RCC 7860 (cell line): ENCODE results near the gene VWCE.
"Not testable (repeated sequence)": the region's sequence is repeated elsewhere in the genome, so short reads cannot be mapped to it uniquely, and the experiment has no call there.

Experiments
- DNase-seq: peaks from one replicate; pipeline ENCODE4 v3.0.0-alpha.2; 2015; ENCODE audit warnings: low spot score
- FAIRE-seq: peaks from 2 replicates; lab custom pipeline; 2012; peaks lifted over from hg19 to GRCh38; lab: Jason Lieb, UNC

VWCE gene

DNA sequence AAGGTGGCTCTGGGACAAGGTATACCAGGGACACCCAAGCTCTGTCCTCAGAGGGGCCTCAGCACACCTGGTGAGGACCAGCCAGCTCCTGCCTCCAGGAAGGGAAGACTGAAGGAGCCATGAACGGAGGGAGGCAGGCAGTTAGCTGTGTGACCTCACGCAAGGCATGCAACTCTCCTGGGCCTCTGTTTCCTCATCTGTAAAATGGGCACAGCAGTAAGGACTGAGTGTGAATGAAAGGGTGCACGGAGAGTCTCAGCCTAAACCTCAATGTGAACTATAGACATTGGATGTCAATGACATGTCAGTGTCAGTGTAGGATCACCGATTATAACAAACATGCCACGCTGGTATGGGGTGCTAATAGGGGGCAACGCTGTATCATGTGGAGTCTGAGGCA is 35.8 kb downstream of the VWCE start:
- no peak for FAIRE-seq
- DNase-seq = no peak

DNA sequence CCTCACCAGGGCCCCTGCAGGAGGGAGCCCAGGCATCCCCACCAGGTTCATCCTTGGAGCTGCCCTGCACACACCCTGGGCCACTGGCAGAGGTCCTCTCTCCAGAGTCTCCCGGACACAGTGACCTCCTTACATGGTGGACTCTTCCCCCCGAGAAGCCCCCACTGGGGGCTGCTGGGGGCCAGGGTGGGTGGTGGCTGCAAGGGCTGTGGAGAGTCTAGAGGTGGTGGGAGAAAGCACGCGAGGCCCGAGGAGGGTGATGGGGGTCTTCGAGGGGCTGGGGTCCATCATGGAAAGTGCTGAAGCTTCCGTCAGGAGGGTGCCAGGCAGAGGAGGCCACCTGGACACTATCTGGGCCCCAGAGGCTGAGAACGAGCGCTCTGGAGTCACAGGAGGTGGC is 36.6 kb downstream of the VWCE start:
- FAIRE-seq (no peak), DNase-seq (no peak)

DNA sequence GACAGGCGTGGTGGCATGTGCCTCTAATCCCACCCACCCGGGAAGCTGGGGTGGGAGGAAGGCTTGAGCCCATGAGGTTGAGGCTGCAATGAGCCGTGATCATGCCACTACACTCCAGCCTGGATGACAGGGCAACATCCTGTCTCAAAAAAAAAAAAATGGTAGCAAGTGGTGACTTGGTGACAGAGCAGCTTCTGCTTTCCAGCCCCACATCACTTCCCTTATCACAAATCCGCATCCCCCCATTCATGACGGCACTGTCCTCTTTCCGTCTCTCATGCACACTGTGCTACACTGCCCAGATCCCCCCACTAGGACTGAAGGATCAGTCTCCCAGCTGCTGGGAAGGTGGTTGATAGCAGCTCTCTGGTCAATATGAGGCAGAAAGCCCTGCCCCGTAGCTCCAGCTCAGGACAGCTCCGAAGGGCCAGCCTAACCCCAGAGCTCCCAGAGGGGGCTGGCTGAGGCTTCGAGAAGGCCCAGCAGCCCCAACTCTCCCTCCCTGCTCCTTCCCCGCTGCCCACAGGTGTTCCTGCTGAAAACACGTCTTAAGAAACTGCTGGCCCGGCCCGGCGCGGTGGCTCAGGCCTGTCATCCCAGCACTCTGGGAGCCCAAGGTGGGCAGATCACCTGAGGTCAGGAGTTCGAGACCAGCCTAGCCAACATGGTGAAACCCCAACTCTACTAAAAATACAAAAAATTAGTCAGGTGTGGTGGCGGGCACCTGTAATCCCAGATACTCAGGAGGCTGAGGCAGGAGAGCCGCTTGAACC is 38.2 kb downstream of the VWCE start:
- FAIRE-seq (no peak), DNase-seq (no peak)

DNA sequence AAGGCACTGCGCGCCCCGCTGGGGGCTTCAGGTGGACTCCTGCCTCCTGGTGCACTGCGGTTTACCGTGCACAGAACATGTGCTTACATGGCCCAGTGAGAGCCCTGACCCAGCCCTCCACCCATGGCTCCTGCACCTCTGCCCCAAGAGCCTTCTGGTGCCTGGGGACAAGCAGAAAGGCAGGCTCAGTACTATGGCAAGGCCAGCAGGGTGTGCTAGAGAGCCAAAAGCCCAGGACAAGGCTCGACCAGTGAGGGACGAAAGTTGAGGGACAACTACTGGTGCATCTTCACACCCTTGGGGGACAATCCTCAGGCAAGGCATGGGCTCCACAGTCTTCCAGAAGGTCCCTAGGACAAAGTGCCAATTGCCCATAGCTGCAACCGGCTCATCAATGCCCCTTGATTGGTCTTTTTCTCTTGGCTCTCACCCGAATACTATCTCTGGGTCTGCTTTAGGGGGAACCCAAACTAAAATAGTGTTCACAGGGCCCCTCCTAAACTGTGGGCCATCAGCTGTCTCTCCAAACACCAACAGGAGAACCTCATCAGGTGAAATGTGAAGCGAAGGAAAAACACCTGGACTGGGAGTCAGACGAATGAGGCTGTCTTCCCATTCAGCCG is 40.6 kb downstream of the VWCE start:
- peak; percentile 32 for DNase-seq
- no peak for FAIRE-seq

DNA sequence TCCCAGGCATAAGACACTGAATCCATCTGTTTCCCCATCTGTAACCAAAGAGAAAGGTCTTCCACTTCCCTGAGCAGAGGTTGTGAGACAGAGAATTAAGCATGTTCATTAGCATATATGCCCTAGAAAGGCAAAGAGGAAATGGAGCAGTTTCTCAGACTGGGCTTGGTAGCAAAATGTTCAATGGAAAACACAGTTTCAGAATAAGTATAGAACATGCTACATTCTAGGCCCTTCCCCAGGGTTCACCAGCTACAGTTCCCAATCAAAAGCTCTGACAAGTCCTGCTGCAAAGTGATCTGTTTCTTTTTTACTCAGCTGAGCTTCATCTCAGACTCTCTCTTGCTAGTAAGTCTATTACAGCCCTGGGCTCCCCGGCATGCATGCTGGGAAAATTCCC is 42.8 kb downstream of the VWCE start:
- not testable (repeated sequence) for DNase-seq, FAIRE-seq

DNA sequence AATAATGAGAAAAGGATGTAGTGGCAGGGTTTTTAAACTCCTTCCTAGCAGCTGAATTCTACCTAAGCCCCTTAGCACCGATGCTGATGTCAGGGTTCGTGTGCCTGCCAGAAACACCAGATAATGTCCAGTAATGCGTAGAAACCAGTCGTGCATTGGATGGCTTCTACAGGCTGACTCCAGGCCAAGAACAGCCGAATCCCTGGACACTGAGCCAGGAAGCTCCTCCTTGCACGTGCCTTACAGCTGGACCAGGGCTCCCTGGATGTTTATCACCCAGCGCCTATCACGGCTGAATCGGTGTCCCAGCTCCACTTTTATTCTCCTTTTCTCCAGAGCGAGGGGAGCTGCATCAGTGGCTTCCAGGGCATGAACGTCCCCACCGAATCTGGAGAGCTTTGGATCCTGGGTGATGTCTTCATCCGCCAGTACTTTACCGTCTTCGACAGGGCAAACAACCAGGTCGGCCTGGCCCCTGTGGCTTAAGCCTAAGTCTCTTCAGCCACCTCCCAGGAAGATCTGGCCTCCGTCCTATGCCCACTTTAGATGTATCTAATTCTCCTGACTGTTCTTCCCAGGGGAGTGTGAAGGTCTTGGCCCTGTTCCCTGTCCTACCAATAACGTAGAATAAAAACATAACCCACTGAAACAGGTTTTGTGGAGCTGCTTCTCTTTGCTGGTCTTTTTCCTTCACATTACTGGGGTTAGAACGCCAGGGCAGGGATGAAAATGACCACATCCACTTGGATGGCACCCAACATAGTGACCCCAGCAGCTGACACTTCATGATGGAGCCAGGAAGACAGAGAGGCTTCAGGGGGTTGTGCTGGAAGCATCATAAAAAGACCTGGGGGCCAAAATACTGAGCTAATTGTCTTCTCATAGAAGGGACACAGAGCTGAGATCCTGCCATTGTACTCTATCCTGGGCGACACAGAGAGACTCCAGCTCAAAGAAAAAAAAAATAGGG is 44.0 kb downstream of the VWCE start:
- not testable (repeated sequence) for FAIRE-seq, DNase-seq

DNA sequence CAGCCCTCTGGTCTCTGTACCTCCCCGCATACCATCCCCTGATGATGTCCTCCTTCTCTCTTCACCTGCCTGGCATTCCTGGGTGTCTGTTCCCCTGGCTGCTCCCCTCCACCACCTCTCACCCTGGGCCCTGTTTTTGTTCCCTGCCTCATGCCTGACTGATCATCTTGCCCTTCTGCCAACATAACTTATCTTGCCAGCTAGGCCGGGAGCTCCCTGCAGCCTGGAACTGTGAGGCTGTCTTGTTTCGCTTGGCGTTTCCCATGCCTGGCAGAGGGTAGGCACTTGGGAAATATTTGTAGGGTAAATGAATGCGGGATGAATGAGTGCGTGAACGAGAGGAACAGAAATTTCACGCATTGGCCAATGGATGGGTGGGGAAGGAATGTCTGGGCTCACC is 45.9 kb downstream of the VWCE start:
- FAIRE-seq, DNase-seq: not testable (repeated sequence)

DNA sequence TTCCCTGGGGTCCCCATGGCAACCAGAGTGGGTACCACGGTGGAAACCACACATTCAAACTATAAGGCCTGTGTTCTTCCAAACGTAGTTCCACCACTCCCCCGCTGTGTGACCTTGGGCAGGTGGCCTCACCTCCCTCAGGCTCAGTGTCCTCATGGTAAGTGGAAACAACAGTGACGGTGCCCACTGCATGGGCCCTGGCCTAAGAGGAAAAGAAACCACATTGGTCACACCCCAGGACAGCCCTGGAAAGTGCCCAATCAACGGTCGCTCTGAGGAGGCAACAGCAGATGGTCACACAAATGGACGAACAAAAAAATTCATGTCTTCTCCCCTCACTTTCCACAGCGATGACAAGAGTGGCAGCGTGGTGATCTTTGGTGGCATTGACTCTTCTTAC is 47.0 kb downstream of the VWCE start:
- not testable (repeated sequence) for FAIRE-seq, DNase-seq

DNA sequence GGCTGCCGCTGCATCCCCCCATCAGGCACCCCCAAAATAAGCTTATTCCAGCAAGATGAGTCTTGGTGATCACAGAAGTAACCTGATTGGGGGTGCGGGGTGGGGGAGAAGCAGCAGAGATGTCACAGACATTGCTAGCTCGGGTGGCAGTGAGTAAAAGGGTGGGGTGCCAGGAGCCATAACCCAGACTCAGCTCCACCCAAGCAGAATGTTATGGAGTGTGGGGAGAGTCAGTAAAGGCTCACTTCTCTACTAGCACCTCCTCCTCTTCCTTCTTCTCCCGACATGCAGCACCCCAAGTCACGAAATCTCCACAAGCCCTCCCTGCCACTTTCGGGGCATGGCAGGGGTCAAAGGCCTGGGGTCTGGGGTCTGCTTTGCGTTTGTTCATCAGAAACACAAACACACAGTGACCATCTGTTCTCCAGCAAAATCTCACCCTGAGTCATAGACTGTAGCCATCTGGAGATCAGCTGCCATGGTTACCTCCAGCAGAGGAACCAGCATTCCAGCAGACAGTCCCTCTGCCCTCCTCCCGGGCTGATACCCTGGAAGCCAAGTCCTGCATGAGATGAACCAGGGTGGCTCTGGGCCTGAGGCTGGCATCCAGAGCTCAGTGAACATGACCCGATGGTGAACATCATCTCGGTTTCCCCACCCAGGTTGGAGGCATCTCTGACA is 49.7 kb downstream of the VWCE start:
- DNase-seq, FAIRE-seq: not testable (repeated sequence)

DNA sequence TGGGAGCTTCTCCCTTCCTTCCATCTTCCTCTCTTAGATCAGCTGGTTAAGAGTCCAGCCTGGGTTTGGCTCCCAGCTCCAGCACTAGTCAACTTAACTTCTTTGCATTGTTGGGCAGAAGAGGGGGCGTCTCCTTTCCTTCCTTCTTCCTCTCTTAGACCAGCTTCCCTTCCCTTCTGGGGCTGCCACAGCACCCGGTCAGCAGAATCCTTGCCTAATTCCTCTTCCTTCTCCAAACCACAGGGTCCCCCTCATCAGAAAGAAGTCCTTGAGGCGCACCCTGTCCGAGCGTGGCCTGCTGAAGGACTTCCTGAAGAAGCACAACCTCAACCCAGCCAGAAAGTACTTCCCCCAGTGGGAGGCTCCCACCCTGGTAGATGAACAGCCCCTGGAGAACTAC is 53.6 kb downstream of the VWCE start:
- not testable (repeated sequence) for DNase-seq, FAIRE-seq

DNA sequence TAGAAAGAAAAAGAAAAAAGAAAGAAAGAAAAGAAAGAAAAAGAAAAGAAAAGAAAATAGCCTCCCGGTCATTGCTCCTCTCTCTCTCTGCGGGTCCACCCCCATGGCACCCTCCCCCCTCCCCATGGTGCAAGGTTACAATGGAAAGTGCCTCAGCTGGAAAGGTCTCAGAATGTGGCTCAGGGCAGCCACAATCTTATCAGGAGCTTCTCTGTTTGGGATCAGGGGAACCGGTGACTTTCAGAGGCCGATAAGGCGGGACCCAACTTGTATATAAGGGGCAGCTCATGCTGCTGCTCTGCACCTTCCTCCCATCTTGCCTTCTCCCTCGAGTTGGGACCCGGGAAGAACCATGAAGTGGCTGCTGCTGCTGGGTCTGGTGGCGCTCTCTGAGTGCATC is 54.2 kb downstream of the VWCE start, which contains the start of gene PGA5:
PGA5 (plus strand) TSS at position 301 of the 400 bp plus-strand sequence; CDS start at position 353, 52 bp downstream.
- not testable (repeated sequence) for DNase-seq, FAIRE-seq

DNA sequence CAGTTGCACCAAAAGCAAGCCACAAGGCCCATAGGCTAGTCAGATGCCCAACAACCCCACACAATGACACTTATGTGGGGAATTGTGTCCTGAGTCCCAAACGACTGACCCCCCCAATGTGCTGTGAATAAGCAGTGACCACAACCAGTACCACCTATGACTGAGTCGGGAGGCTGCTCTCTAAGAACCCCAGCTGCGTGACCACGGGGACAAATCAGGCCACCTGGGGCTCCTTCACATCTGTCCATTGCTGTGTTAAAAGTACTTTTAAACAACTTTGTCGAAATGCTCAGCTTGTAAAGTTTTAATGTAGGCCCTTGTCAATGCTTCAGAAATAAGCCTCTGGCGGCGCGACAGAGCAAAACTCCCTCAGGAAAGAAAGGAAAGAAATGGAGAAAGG is 54.8 kb downstream of the VWCE start:
- FAIRE-seq, DNase-seq: not testable (repeated sequence)

DNA sequence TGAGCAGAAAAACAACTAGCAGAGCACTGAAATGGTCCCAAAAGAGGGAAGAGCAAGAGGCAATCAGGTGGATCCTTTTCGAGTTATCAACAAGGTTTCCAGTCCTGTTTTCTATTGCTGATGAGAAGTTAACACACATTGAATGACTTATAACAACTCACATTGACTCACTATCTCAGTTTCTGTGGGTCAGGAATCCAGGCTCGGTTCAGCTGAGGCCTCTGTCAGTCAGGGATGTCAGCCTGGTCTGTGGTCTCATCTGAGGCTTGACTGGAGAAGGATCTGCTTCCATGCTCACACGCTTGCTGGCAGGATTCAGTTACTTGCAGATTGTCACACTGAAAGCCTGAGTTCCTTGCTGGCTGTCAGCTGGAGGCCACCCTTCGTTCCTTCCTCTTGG is 58.0 kb downstream of the VWCE start:
- FAIRE-seq, DNase-seq: not testable (repeated sequence)

DNA sequence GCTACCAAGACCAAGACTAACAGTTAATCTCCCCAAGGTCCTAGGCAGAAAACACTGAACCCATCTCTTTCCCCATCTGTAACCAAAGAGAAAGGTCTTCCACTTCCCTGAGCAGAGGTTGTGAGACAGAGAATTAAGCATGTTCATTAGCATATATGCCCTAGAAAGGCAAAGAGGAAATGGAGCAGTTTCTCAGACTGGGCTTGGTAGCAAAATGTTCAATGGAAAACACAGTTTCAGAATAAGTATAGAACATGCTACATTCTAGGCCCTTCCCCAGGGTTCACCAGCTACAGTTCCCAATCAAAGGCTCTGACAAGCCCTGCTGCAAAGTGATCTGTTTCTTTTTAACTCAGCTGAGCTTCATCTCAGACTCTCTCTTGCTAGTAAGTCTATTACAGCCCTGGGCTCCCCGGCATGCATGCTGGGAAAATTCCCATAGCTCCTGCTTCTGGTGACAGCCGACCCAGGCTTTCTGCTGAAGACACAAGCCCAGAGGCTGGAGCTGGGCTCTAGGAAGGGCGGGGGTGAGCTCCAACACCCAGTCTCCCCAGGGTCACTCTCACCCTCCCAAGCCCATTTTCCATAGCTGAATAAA is 62.5 kb downstream of the VWCE start:
- FAIRE-seq, DNase-seq: not testable (repeated sequence)

DNA sequence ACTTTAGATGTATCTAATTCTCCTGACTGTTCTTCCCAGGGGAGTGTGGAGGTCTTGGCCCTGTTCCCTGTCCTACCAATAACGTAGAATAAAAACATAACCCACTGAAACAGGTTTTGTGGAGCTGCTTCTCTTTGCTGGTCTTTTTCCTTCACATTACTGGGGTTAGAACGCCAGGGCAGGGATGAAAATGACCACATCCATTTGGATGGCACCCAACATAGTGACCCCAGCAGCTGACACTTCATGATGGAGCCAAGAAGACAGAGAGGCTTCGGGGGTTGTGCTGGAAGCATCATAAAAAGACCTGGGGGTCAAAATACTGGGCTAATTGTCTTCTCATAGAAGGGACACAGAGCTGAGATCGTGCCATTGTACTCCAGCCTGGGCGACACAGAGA is 63.5 kb downstream of the VWCE start:
- not testable (repeated sequence) for FAIRE-seq, DNase-seq

DNA sequence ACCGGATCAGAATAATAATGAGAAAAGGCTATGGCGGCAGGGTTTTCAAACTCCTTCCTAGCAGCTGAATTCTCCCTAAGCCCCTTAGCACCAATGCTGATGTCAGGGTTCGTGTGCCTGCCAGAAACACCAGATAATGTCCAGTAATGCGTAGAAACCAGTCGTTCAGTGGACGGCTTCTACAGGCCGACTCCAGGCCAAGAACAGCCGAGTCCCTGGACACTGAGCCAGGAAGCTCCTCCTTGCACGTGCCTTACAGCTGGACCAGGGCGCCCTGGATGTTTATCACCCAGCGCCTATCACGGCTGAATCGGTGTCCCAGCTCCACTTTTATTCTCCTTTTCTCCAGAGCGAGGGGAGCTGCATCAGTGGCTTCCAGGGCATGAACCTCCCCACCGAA is 64.1 kb downstream of the VWCE start:
- not testable (repeated sequence) for DNase-seq, FAIRE-seq

DNA sequence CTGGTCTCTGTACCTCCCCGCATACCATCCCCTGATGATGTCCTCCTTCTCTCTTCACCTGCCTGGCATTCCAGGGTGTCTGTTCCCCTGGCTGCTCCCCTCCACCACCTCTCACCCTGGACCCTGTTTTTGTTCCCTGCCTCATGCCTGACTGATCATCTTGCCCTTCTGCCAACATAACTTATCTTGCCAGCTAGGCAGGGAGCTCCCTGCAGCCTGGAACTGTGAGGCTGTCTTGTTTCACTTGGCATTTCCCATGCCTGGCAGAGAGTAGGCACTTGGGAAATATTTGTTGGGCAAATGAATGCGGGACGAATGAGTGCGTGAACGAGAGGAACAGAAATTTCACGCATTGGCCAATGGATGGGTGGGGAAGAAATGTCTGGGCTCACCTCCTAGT is 65.7 kb downstream of the VWCE start:
- FAIRE-seq, DNase-seq: not testable (repeated sequence)

DNA sequence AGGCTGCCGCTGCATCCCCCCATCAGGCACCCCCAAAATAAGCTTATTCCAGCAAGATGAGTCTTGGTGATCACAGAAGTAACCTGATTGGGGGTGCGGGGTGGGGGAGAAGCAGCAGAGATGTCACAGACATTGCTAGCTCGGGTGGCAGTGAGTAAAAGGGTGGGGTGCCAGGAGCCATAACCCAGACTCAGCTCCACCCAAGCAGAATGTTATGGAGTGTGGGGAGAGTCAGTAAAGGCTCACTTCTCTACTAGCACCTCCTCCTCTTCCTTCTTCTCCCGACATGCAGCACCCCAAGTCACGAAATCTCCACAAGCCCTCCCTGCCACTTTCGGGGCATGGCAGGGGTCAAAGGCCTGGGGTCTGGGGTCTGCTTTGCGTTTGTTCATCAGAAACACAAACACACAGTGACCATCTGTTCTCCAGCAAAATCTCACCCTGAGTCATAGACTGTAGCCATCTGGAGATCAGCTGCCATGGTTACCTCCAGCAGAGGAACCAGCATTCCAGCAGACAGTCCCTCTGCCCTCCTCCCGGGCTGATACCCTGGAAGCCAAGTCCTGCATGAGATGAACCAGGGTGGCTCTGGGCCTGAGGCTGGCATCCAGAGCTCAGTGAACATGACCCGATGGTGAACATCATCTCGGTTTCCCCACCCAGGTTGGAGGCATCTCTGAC is 68.5 kb downstream of the VWCE start:
- not testable (repeated sequence) for DNase-seq, FAIRE-seq

DNA sequence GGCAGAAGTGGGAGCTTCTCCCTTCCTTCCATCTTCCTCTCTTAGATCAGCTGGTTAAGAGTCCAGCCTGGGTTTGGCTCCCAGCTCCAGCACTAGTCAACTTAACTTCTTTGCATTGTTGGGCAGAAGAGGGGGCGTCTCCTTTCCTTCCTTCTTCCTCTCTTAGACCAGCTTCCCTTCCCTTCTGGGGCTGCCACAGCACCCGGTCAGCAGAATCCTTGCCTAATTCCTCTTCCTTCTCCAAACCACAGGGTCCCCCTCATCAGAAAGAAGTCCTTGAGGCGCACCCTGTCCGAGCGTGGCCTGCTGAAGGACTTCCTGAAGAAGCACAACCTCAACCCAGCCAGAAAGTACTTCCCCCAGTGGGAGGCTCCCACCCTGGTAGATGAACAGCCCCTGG is 72.4 kb downstream of the VWCE start:
- not testable (repeated sequence) for DNase-seq, FAIRE-seq
